H1 (cell line): ENCODE measurements around the gene POU2F1. TPM values are rescaled to one million over a fixed set of nuclear protein-coding genes. Genes with fewer than 3 reads are reported as not detected.

Experiments used
- CEBPB ChIP-seq: IDR thresholded peaks from 2 replicates; pipeline ENCODE4 v1.6.1; 2012; ENCODE audit warnings: low read depth, low read length
- polyA plus RNA-seq, 7 experiments: library from polyadenylated mRNA; depleted of rRNA in 3 of 7; stranded (reverse) in 5 of 7; unstranded in 2 of 7; fragments of >200 nt in 5 of 7; fragments of 200-250 nt in 2 of 7; gene quantifications; 1 replicate in 5 of 7; 2 replicates in 1 of 7; 4 replicates in 1 of 7; pipeline versions ENCODE4 v1.2.1 to v1.2.3, GENCODE V29; 2011 to 2013; ENCODE audit warnings: missing spikeins in 2 of 7, mixed read lengths in 2 of 7
- total RNA-seq: library from RNA; stranded (reverse); fragmentation: NEBNext Ultra II Directional; extraction: Animal tissue kit (Norgen Biotek cat#: 25700); gene quantifications from 2 replicates; pipeline ENCODE4 v1.2.1, GENCODE V29; 2021
- TF ChIP-seq, protein P1 (sequence below): IDR thresholded peaks from 2 replicates; pipeline ENCODE4 v1.6.1; 2012; ENCODE audit warnings: inconsistent platforms
- TF ChIP-seq, protein P2 (sequence below): IDR thresholded peaks from 2 replicates; pipeline ENCODE4 v1.6.1; 2012; ENCODE audit warnings: inconsistent platforms

Gene POU2F1
- total and polyA plus RNA-seq, 2 of the 8 experiments (the other 6 are each of a cell fraction or from before 2014, with no cell fraction given) = 37.0 to 57.2 TPM

DNA sequence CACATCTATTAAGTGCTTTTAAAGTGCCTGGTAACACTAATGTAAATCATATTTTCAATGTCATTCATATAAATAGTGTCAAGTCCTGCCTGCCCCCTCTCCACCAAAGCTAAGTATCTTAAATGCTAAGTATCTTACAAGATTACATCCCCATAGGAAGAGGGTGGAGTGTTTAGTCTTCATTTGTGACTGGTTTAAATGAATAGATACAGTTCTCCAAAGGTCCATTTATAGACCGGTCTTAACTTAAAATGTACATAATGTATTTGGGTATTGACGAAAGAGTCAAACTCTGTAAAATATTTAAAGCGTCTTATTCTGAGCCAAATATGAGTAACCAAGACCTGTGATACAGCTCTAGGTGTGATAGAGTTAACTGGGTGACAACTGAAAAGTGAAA is 60.2 kb downstream of the POU2F1 start (continued):
- TF ChIP-seq, protein P1, sequence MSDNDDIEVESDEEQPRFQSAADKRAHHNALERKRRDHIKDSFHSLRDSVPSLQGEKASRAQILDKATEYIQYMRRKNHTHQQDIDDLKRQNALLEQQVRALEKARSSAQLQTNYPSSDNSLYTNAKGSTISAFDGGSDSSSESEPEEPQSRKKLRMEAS = no peak
- TF ChIP-seq, protein P2, sequence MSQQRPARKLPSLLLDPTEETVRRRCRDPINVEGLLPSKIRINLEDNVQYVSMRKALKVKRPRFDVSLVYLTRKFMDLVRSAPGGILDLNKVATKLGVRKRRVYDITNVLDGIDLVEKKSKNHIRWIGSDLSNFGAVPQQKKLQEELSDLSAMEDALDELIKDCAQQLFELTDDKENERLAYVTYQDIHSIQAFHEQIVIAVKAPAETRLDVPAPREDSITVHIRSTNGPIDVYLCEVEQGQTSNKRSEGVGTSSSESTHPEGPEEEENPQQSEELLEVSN = no peak
- TF ChIP-seq CEBPB = no peak
